IMR-90 (cell line): ENCODE data around the gene PLA2G2F.

Experiments
- BHLHE40 ChIP-seq: fragments of 150-350 bp; IDR thresholded peaks from 2 replicates; pipeline ENCODE4 v1.6.1; 2016; ENCODE audit warnings: mild to moderate bottlenecking, low read depth, low read length
- CTCF ChIP-seq: conservative IDR thresholded peaks from 2 replicates; pipeline ENCODE4 v1.5.1; 2012; ENCODE audit warnings: mild to moderate bottlenecking, low read depth, low read length, improper control_type of control experiment
- POLR2A ChIP-seq: IDR thresholded peaks from 2 replicates; pipeline ENCODE4 v1.6.1; 2012; ENCODE audit warnings: mild to moderate bottlenecking, low read depth, low read length
- RCOR1 ChIP-seq: IDR thresholded peaks from 2 replicates; pipeline ENCODE4 v1.6.1; 2012; ENCODE audit warnings: mild to moderate bottlenecking, low read length, improper control_type of control experiment; ENCODE audit not compliant: insufficient replicate concordance
- RFX5 ChIP-seq: IDR thresholded peaks from 2 replicates; pipeline ENCODE4 v1.8.0; 2012; ENCODE audit warnings: low read depth, mild to moderate bottlenecking, low read length, moderate library complexity
- SMC3 ChIP-seq: fragments of 150-350 bp; IDR thresholded peaks from 2 replicates; pipeline ENCODE4 v1.6.1; 2016; ENCODE audit warnings: low read depth, mild to moderate bottlenecking, antibody characterized with exemption, low read length, moderate library complexity
- USF2 ChIP-seq: fragments of 150-350 bp; IDR thresholded peaks from 2 replicates; pipeline ENCODE4 v1.6.1; 2017; ENCODE audit warnings: mild to moderate bottlenecking, antibody characterized with exemption, low read length, low read depth

GRCh38 chr1:20141466-20141865 is 2.3 kb downstream of the PLA2G2F start:
- TF ChIP-seq CTCF, result no peak
- TF ChIP-seq POLR2A, result no peak
- TF ChIP-seq USF2, result no peak
- no peak for TF ChIP-seq RCOR1
- TF ChIP-seq BHLHE40, result no peak
- TF ChIP-seq RFX5, result no peak
- TF ChIP-seq SMC3, result no peak
